Loucy (cell line): Measurements from ENCODE around the gene PIK3R5.

Experiments used
- CTCF ChIP-seq: fragments of 200-600 bp; sonication (generic); conservative IDR thresholded peaks from 2 replicates; pipeline ENCODE4 v1.5.1; 2014; ENCODE audit warnings: mild to moderate bottlenecking, antibody characterized with exemption, low read length
- EZH2phosphoT487 ChIP-seq: fragments of 200-600 bp; IDR thresholded peaks from 2 replicates; pipeline ENCODE4 v1.6.1; 2018; ENCODE audit warnings: antibody characterized with exemption, mild to moderate bottlenecking, moderate library complexity, borderline replicate concordance

GRCh38 chr17:8935191-8935590 is 30.3 kb downstream of the PIK3R5 start:
- TF ChIP-seq CTCF, result no peak
- no peak for TF ChIP-seq EZH2phosphoT487
